Caco-2 (cell line): Measurements from ENCODE around the gene UCP2. TPM values are rescaled to one million over a fixed set of nuclear protein-coding genes. Genes with fewer than 3 reads are reported as not detected.

Experiments used
- BruUV-seq: library from RNA; stranded (reverse); fragments of 400-500 nt; replicated peaks from 2 replicates; lab custom pipeline; 2021; lab: Mats Ljungman, UMichigan
- CTCF ChIA-PET: fragments of 300-600 bp; sonication (Branson Sonifier 250); formaldehyde crosslinking; loops from one replicate; lab custom pipeline; 2022; ENCODE audit warnings: antibody characterized with exemption; lab: Charles Lee
- POLR2A ChIA-PET: fragments of 300-600 bp; sonication (Branson Sonifier 250); formaldehyde crosslinking; loops from one replicate; lab custom pipeline; 2022; ENCODE audit warnings: antibody characterized with exemption; lab: Charles Lee
- DNase-seq, 2 experiments: peaks; one replicate each; pipeline versions ENCODE4 v3.0.0 to v3.0.0-alpha.2; 2020 to 2022
- H3K27me3 ChIP-seq: replicated peaks from 2 replicates; pipeline ENCODE4 v1.6.0; 2011; ENCODE audit warnings: low read length; ENCODE audit not compliant: control insufficient read depth, insufficient read depth
- H3K36me3 ChIP-seq: 2 replicates; pipeline ENCODE4 v1.5.1; 2011; ENCODE audit warnings: low read length; ENCODE audit not compliant: control insufficient read depth, insufficient read depth
- H3K4me1 ChIP-seq: fragments of 250-450 bp; sonication (Bioruptor Pico); 2 replicates; pipeline ENCODE4 v1.5.1; 2020; ENCODE audit warnings: mild to moderate bottlenecking
- H3K4me3 ChIP-seq: 2 replicates; pipeline ENCODE4 v1.5.1; 2011; ENCODE audit warnings: low read depth, mild to moderate bottlenecking, control low read depth, low read length
- H3K9me3 ChIP-seq: fragments of 250-450 bp; sonication (Bioruptor Pico); 2 replicates; pipeline ENCODE4 v1.5.1; 2020; ENCODE audit warnings: mild to moderate bottlenecking, moderate library complexity
- H3K27ac Mint-ChIP-seq: one replicate; pipeline ENCODE4 v1.8.0; 2022; ENCODE audit warnings: mixed read lengths; ENCODE audit not compliant: unreplicated experiment
- H3K27me3 Mint-ChIP-seq: one replicate; pipeline ENCODE4 v1.8.0; 2022; ENCODE audit warnings: mixed read lengths; ENCODE audit not compliant: insufficient read depth, unreplicated experiment
- H3K36me3 Mint-ChIP-seq: one replicate; pipeline ENCODE4 v1.8.0; 2022; ENCODE audit warnings: mild to moderate bottlenecking, mixed read lengths; ENCODE audit not compliant: insufficient read depth, unreplicated experiment
- H3K4me1 Mint-ChIP-seq: one replicate; pipeline ENCODE4 v1.8.0; 2022; ENCODE audit warnings: low read depth, mixed read lengths; ENCODE audit not compliant: unreplicated experiment
- H3K4me3 Mint-ChIP-seq: one replicate; pipeline ENCODE4 v1.8.0; 2022; ENCODE audit warnings: mild to moderate bottlenecking, moderate library complexity, mixed read lengths; ENCODE audit not compliant: unreplicated experiment
- H3K9me3 Mint-ChIP-seq: one replicate; pipeline ENCODE4 v1.8.0; 2022; ENCODE audit warnings: mixed read lengths; ENCODE audit not compliant: unreplicated experiment
- CTCF ChIP-seq, 2 experiments: fragments of 200-600 bp in 1 of 2; IDR thresholded peaks; 1 replicate in 1 of 2; 2 replicates in 1 of 2; pipeline versions ENCODE4 v1.5.1 to v1.8.0; 2011 to 2022; ENCODE audit warnings: antibody characterized with exemption in 1 of 2, control low read depth in 1 of 2, inconsistent platforms in 1 of 2, low read depth in 1 of 2, low read length in 1 of 2, mild to moderate bottlenecking in 1 of 2, moderate library complexity in 1 of 2; ENCODE audit not compliant: insufficient read depth in 1 of 2, severe bottlenecking in 1 of 2, unreplicated experiment in 1 of 2
- intact Hi-C: fragments of 100-400 bp; cut with micrococcal nuclease; formaldehyde crosslinking; loops from one replicate; pipeline ENCODE4 v1.10.0; 2022; ENCODE audit not compliant: unreplicated experiment
- total RNA-seq: library from RNA; stranded (reverse); gene quantifications from 2 replicates; pipeline ENCODE4 v1.2.3, GENCODE V29; 2022

Gene UCP2
- total RNA-seq, 1 experiment from 2014 or later = 144 TPM

- Mint-ChIP-seq H3K27me3 (no peaks in the 10 kb centered on the region), H3K4me1 (peaks cover 7% of the 10 kb centered on the region), H3K9me3 (no peaks in the 10 kb centered on the region), H3K36me3 (peaks cover 46% of the 10 kb centered on the region), H3K27ac (peak overlapping the region; percentile 95), H3K4me3 (peak overlapping the region; percentile 91)
- no peak for TF ChIP-seq CTCF (IDR thresholded peaks at IDR 0.05; ENCODE audit: insufficient read depth in 1 of 2, low read depth in 1 of 2, low read length in 1 of 2, severe bottlenecking in 1 of 2, unreplicated experiment in 1 of 2)
- no TSS peak for BruUV-seq
- CTCF ChIA-PET = no interaction called here
- H3K27me3 ChIP-seq = no peaks in the 10 kb centered on the region
- POLR2A ChIA-PET = interaction anchor here (3.4 kb wide), 1 partner anchor 190 kb away, joined by 42 read pairs; the partner anchor contains the start of genes C2CD3 and PPME1
- H3K36me3 ChIP-seq = peaks cover 21% of the 10 kb centered on the region
- peaks cover 15% of the 10 kb centered on the region for H3K4me1 ChIP-seq
- DNase-seq = peak in 1 of 2 experiments; percentile 35
- intact Hi-C loops = loop anchor here (10.0 kb wide), 1 partner anchor 334 kb away; the partner anchor contains the start of gene P4HA3
- H3K9me3 ChIP-seq = no peaks in the 10 kb centered on the region
- H3K4me3 ChIP-seq = peak overlapping the region; percentile 55
Observed at GRCh38 chr11:73981051-73981805, 1.4 kb downstream of the UCP2 start.

- H3K27me3 ChIP-seq = no peaks in the 10 kb centered on the region
- Mint-ChIP-seq H3K9me3 (no peaks in the 10 kb centered on the region), H3K27me3 (no peaks in the 10 kb centered on the region), H3K27ac (no peak overlapping the region), H3K4me1 (peaks cover 7% of the 10 kb centered on the region), H3K36me3 (peaks cover 56% of the 10 kb centered on the region), H3K4me3 (peak overlapping the region; percentile 91)
- BruUV-seq = no TSS peak
- H3K36me3 ChIP-seq = peaks cover 22% of the 10 kb centered on the region
- DNase-seq = peak in 1 of 2 experiments; percentile 52
- H3K4me3 ChIP-seq = no peak overlapping the region
- intact Hi-C loops = loop anchor here (10.0 kb wide), 1 partner anchor 335 kb away; the partner anchor contains the start of gene P4HA3
- ChIA-PET POLR2A (interaction anchor here (0.9 kb wide), 1 partner anchor 159 kb away, joined by 3 read pairs; no protein-coding TSS in a partner anchor), CTCF (no interaction called here)
- no peak for TF ChIP-seq CTCF (IDR thresholded peaks at IDR 0.05; ENCODE audit: insufficient read depth in 1 of 2, low read depth in 1 of 2, low read length in 1 of 2, severe bottlenecking in 1 of 2, unreplicated experiment in 1 of 2)
- H3K9me3 ChIP-seq = no peaks in the 10 kb centered on the region
- H3K4me1 ChIP-seq = peaks cover 15% of the 10 kb centered on the region
Observed at GRCh38 chr11:73980001-73980961, 2.4 kb downstream of the UCP2 start.

GRCh38 chr11:73978576-73979086 is 4.0 kb downstream of the UCP2 start:
- Mint-ChIP-seq H3K27ac (no peak overlapping the region), H3K27me3 (no peaks in the 10 kb centered on the region), H3K4me3 (no peak overlapping the region), H3K4me1 (peaks cover 1% of the 10 kb centered on the region), H3K9me3 (no peaks in the 10 kb centered on the region), H3K36me3 (peaks cover 63% of the 10 kb centered on the region)
- POLR2A ChIA-PET = no interaction called here
- no TSS peak for BruUV-seq
- TF ChIP-seq CTCF (IDR thresholded peaks at IDR 0.05; ENCODE audit: insufficient read depth in 1 of 2, low read depth in 1 of 2, low read length in 1 of 2, severe bottlenecking in 1 of 2, unreplicated experiment in 1 of 2) = no peak
- CTCF ChIA-PET = no interaction called here
- Histone ChIP-seq H3K4me1 (peaks cover 7% of the 10 kb centered on the region), H3K27me3 (no peaks in the 10 kb centered on the region), H3K36me3 (peaks cover 22% of the 10 kb centered on the region), H3K4me3 (no peak overlapping the region), H3K9me3 (no peaks in the 10 kb centered on the region)
- intact Hi-C loops = no loop called here
- DNase-seq = peak in 1 of 2 experiments; percentile 19
